NOMO-1 treated with dmso at 0.1 percent for 144 hours (cell line): ENCODE data around the gene ZKSCAN3.
"Not testable (repeated sequence)": the region's sequence is repeated elsewhere in the genome, so short reads cannot be mapped to it uniquely, and the experiment has no call there.

Experiments
- DNase-seq: peaks from one replicate; lab custom pipeline; 2025; ENCODE audit not compliant: unreplicated experiment; lab: John Stamatoyannopoulos, UW

Gene ZKSCAN3

GRCh38 chr6:28340310-28341095, 9.2 kb upstream of the ZKSCAN3 start:
- no peak for DNase-seq

DNA sequence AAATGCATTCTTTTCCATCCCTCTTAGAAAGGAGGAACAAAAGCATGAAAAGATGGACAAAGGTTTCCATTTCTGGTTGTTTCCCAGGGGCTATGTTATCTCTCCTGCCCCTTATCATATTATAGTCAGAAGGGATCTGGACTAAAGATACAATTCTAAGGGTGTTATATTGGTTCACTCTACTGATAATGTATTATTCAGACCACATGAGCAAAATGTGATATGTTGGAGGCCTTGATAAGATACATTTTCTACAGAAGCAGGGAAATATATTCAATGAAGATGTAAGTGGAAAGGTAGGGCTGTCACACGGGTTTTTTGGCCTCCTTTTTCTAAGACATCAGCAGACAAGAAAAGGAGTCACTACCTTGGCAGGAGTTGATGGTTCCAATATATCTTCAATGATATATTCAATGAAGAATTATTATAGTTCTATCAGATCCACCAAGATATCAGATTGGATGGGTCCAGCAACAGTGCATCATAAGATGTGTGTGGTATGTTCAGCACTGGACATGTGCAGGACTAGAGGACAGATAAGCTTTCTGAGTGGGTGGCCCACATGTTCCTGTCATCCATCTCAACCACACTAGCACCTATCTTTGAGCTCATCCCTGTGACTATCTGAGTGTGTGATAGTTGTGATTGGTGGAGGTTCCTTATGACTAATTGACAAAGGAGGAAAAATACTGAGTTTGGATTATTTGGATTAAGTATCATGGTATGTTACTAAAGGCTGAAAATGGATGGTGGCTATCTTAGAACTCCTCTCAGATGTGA, 5.7 kb upstream of the ZKSCAN3 start:
- no peak for DNase-seq

GRCh38 chr6:28345201-28345600, 4.5 kb upstream of the ZKSCAN3 start:
- DNase-seq, result no peak

GRCh38 chr6:28347119-28347518, 2.6 kb upstream of the ZKSCAN3 start:
- no peak for DNase-seq

DNA sequence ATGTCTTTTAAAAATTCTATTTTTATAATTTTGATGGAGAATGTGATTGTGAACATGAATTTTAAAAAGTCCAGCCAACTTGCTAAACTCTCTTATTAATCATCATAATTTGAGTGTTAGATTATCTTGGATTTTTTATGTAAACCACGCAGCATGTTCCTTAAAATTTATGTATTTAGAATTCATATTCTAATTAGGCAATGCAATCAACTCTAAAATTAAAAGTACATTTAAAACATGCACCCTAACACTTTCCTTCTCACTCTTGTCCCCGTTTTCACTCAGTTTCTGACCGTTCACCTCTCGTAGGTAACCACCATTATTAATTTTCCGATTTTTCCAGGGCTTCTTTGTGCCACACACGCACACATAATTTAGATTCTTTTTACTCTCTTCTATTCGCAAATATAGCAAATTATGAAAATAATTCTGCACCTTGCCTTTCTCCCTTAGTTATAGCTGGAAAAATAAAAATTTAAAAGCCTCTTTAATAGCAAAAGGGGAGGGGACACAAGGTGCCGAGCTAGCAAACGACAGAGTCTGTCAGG, 329 bp upstream of the ZKSCAN3 start:
- no peak for DNase-seq

DNA sequence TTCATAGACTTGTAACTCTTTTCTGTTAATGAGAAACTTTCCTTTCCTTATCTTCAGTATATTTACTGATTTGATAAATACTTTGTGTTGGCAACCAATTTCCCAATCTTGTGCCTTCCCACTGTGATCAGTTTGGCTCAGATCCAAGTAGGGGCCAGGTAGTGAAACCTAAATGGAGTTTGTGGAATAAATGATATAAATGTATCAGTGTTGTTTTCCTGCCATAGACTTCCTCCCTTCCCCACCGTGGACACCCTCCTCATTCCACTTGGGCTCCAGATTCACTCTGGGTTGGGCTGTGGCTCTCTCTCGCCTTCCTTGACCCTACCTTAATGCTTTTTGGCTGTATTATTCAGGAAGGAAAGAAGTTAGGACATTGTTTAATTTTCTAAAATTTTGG, 1.3 kb downstream of the ZKSCAN3 start:
- no peak for DNase-seq

GRCh38 chr6:28351493-28351925, 1.8 kb downstream of the ZKSCAN3 start:
- DNase-seq, result no peak

- no peak for DNase-seq
These were observed 3.6 kb downstream of the ZKSCAN3 start for GRCh38 chr6:28353356-28353755.

DNA sequence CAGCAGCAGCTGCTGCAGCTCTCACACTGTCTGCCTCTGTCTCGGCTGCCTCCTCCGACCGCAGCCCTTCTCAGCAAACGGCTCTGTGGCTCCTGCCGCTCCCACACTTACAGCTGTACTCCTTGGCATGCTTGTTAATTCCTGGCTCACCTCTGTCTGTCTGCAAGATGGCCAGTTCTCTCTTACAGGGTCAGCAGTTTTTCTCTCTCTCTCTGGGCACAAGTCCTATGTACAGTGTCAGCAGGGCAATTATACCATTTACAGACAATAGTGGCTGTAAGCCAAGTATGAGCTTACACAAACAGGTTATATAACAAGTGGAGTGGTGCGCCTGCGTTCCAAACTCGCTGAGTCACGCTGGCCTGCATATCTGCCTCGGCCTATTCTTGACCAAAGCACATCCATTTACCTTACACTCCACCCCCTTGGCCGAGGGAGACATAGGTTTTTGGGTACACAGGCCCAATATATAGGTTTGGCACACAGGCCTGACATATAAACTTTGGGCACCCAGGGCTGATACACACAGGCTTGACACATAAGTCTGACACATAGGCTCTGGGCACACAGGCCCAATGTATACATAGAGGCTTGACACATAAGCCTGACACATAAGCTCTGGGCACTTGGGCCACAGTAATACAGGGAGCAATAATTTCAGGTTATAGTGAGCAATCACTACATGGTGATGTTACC, 4.4 kb downstream of the ZKSCAN3 start:
- DNase-seq, result no peak

DNA sequence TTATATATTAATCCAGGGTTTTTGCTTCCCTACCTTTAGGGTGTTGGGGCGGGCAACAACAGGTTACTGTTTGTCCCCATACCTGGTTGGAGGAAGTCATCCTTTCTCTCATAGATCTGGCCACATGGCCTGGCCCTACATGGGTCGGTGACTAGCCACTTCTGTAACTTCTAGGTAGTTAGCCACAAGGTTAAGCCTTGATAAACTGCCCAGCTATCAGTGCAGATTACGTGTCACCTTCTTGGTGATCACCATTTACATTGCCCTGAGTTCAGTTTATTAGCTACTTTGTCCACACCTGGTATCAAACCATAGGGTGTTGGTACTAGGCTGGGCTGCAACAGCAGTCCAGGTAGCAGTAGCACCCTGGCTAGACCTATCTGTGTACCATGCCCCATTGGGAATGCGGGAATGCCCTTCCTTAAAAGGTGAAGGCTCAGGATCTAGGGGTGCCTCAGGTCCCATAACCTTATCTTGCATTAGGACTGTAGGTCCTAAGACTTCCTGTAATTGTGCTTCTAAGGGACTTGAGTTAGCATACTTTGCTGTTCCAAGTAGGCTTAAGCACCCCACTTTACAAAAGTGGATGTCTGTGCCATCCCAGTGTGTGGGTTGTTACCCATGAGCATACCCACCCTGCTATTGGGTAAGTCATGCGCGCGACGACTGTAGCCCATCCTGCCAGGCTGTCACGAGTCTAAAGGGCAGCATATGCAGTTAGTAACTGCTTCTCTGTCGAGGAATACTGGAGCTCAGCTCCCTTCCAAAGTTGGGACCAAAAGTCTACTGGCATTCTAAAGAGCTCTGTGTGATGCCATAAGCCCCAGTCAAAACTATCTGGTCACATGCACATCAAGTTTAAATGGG, 5.2 kb downstream of the ZKSCAN3 start:
- no peak for DNase-seq

GRCh38 chr6:28355743-28356665, 6.3 kb downstream of the ZKSCAN3 start:
- peak; percentile 33 for DNase-seq

- no peak for DNase-seq
These were observed 6.9 kb downstream of the ZKSCAN3 start for GRCh38 chr6:28356666-28357020.

- DNase-seq, result no peak
These were observed 7.3 kb downstream of the ZKSCAN3 start for GRCh38 chr6:28357036-28357435.

- DNase-seq, result not testable (repeated sequence)
These were observed 9.8 kb downstream of the ZKSCAN3 start for GRCh38 chr6:28359562-28359961.

DNA sequence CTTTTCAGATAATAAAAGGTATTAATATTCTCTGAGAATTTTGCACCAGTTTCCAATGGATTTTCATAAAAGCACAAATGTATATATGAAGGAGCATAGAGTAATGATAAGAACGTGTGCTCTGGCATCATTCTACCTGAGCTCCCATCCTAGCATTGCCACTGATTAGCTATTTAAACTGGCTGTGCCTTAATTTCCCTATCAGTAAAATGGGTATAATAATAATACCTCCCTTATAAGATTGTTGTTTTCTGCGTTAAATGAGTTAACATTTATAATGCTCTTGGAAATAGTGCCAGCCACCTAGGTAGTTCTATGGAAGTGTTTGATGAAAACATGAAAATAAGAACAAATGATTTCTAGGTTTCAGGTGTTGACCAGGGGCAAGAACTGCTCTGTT, 11.2 kb downstream of the ZKSCAN3 start:
- DNase-seq, result no peak

GRCh38 chr6:28365590-28365989, 15.8 kb downstream of the ZKSCAN3 start:
- DNase-seq, result not testable (repeated sequence)

DNA sequence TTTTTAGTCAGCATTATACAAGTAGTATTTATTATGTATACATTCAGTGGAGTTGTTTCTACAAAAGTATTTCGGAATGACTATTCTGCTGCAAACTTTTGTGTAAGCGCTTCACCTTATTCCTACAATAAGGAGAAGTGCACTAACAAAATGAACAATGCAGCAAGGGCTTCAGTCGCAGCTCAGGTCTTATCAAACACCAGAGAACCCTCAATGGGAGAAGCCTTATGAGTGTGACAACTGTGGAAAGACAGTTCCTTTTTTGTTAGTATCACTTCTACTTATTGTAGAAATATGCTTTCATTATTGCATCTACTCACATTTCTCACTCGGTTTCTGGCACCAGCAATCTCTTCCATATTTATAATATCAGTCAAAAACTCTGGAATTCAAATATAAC, 18.8 kb downstream of the ZKSCAN3 start:
- peak; percentile 55 for DNase-seq

- no peak for DNase-seq
These were observed 19.7 kb downstream of the ZKSCAN3 start for GRCh38 chr6:28369463-28369862.

DNA sequence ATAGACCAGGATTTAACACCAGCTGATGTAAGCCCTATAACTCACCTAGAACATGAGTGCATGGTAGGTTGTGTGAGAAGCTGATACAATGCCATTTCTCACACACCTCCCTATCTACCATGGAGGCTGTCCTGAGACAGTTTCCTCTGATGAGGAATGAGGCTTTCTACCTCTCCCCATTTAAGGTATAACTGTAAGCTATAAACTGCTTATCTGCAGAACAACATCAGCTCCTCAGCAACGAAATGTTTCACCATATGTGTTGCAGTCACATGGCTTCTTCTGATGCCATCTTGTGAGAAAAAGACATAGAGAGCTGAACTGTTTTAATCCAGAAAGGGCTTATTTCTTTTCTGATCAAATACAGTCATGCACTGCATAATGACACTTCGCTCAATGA, 20.7 kb downstream of the ZKSCAN3 start:
- no peak for DNase-seq

DNA sequence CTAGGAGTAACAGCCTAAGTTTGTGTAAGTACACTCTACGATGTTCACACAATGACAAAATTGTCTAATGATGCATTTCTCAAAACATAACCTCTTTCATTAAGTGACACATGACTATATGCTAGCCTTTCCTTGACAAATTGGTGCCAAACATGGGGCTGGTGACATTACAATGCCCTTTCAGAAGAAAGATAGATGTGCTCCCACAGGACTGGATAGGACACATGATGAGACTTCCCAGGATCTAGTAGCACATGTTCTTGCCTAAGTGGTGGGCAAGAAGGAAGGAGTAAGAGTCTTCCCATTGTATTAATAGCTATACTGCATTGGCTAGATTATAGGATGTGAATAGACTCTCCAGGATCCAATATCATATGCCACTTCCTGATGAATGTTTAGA, 21.5 kb downstream of the ZKSCAN3 start:
- no peak for DNase-seq
